Neural cell (in vitro differentiated cells): Measurements from ENCODE around the gene SAE1. TPM values are rescaled to one million over a fixed set of nuclear protein-coding genes. Genes with fewer than 3 reads are reported as not detected.

Source experiments
- H2AFZ ChIP-seq: fragments of 200-600, 300-800 bp; sonication (generic), shearing (Covaris generic); 2 replicates; pipeline ENCODE4 v1.6.0; 2014; ENCODE audit warnings: low read depth, mild to moderate bottlenecking, antibody characterized with exemption, low read length, moderate library complexity
- H3F3A ChIP-seq: fragments of 200-600 bp; shearing (Covaris generic); 2 replicates; pipeline ENCODE4 v1.6.1; 2016; ENCODE audit warnings: mild to moderate bottlenecking, moderate library complexity, mixed read lengths, antibody characterized with exemption, low read length; ENCODE audit not compliant: insufficient read depth, poor library complexity, severe bottlenecking
- H3K27ac ChIP-seq: fragments of 200-600, 300-800 bp; sonication (generic), shearing (Covaris generic); 2 replicates; pipeline ENCODE4 v1.5.1; 2014; ENCODE audit warnings: mild to moderate bottlenecking, low read length, moderate library complexity
- H3K27me3 ChIP-seq: fragments of 300-800, 200-600 bp; sonication (generic), shearing (Covaris generic); 2 replicates; pipeline ENCODE4 v1.6.0; 2014; ENCODE audit warnings: mild to moderate bottlenecking, low read depth, low read length, moderate library complexity; ENCODE audit not compliant: insufficient read depth
- H3K36me3 ChIP-seq: fragments of 300-800, 200-600 bp; sonication (generic), shearing (Covaris generic); 2 replicates; pipeline ENCODE4 v1.5.1; 2014; ENCODE audit warnings: mild to moderate bottlenecking, antibody characterized with exemption, low read length, moderate library complexity; ENCODE audit not compliant: insufficient read depth
- H3K4me2 ChIP-seq: fragments of 300-800, 200-600 bp; sonication (generic), shearing (Covaris generic); 2 replicates; pipeline ENCODE4 v1.6.0; 2014; ENCODE audit warnings: mild to moderate bottlenecking, low read length
- H3K4me3 ChIP-seq: fragments of 300-800, 200-600 bp; sonication (generic), shearing (Covaris generic); 2 replicates; pipeline ENCODE4 v1.5.1; 2014; ENCODE audit warnings: mild to moderate bottlenecking, low read length, moderate library complexity
- H3K79me2 ChIP-seq: fragments of 200-600 bp; shearing (Covaris generic); replicated peaks from 2 replicates; pipeline ENCODE4 v1.6.0; 2014; ENCODE audit warnings: mild to moderate bottlenecking, low read length, moderate library complexity; ENCODE audit not compliant: insufficient read depth
- H3K9ac ChIP-seq: fragments of 300-800, 200-600 bp; sonication (generic), shearing (Covaris generic); 2 replicates; pipeline ENCODE4 v1.6.1; 2016; ENCODE audit warnings: mild to moderate bottlenecking, low read length, mixed read lengths
- H3K9me2 ChIP-seq: fragments of 200-600 bp; shearing (Covaris generic); 2 replicates; pipeline ENCODE4 v1.6.1; 2016; ENCODE audit warnings: mild to moderate bottlenecking, low read length, mixed read lengths; ENCODE audit not compliant: insufficient read depth
- H3K9me3 ChIP-seq: fragments of 200-600, 300-800 bp; sonication (generic), shearing (Covaris generic); 2 replicates; pipeline ENCODE4 v1.6.1; 2016; ENCODE audit warnings: mild to moderate bottlenecking, mixed run types, low read length, moderate library complexity, mixed read lengths
- H4K20me1 ChIP-seq: fragments of 200-600 bp; shearing (Covaris generic); 2 replicates; pipeline ENCODE4 v1.6.1; 2016; ENCODE audit warnings: mild to moderate bottlenecking, mixed run types; ENCODE audit not compliant: insufficient read depth
- CTCF ChIP-seq: fragments of 450-650 bp; IDR thresholded peaks from 2 replicates; pipeline ENCODE4 v1.5.1; 2014; ENCODE audit warnings: antibody characterized with exemption, mild to moderate bottlenecking, moderate library complexity; ENCODE audit not compliant: poor library complexity, severe bottlenecking
- EP300 ChIP-seq: fragments of 450-650 bp; conservative IDR thresholded peaks from 2 replicates; pipeline ENCODE4 v1.6.1; 2014; ENCODE audit warnings: antibody characterized with exemption, mild to moderate bottlenecking, moderate library complexity; ENCODE audit not compliant: poor library complexity, severe bottlenecking
- EZH2 ChIP-seq: fragments of 200-600, 300-800 bp; shearing (Covaris generic), sonication (generic); IDR thresholded peaks from 2 replicates; pipeline ENCODE4 v1.6.1; 2014; ENCODE audit warnings: antibody characterized with exemption, low read length, borderline replicate concordance, mild to moderate bottlenecking; ENCODE audit not compliant: insufficient read depth, poor library complexity, severe bottlenecking
- MXI1 ChIP-seq: fragments of 450-650 bp; conservative IDR thresholded peaks from 2 replicates; pipeline ENCODE4 v1.6.1; 2014; ENCODE audit warnings: antibody characterized with exemption, mild to moderate bottlenecking; ENCODE audit not compliant: poor library complexity, severe bottlenecking
- POLR2AphosphoS5 ChIP-seq: IDR thresholded peaks from 2 replicates; pipeline ENCODE4 v1.6.1; 2012
- RAD21 ChIP-seq: fragments of 450-650 bp; conservative IDR thresholded peaks from 2 replicates; pipeline ENCODE4 v1.6.1; 2014; ENCODE audit warnings: antibody characterized with exemption, mild to moderate bottlenecking, moderate library complexity
- REST ChIP-seq: IDR thresholded peaks from 2 replicates; pipeline ENCODE4 v1.6.1; 2012; ENCODE audit warnings: borderline replicate concordance
- SMC3 ChIP-seq: fragments of 450-650 bp; conservative IDR thresholded peaks from 2 replicates; pipeline ENCODE4 v1.6.1; 2014; ENCODE audit warnings: antibody characterized with exemption, mild to moderate bottlenecking, moderate library complexity; ENCODE audit not compliant: poor library complexity
- TAF1 ChIP-seq: IDR thresholded peaks from 2 replicates; pipeline ENCODE4 v1.6.1; 2012; ENCODE audit warnings: low read depth
- polyA plus RNA-seq: library from polyadenylated mRNA; depleted of rRNA; stranded (reverse); fragments of >200 nt; gene quantifications from 2 replicates; pipeline ENCODE4 v1.2.3, GENCODE V29; 2014

Gene SAE1
- polyA plus RNA-seq, 1 donor from 2014 or later, result 178 TPM

GRCh38 chr19:47188507-47189033 lies 57.9 kb downstream of the SAE1 start:
- no peaks in the 10 kb centered on the region for H3K9me2 ChIP-seq
- H3K27ac ChIP-seq, result no peak overlapping the region
- no peaks in the 10 kb centered on the region for H3K9me3 ChIP-seq
- TF ChIP-seq TAF1 (no peak), CTCF (no peak), RAD21 (no peak), EP300 (no peak), MXI1 (no peak), REST (no peak), SMC3 (no peak), EZH2 (no peak), POLR2AphosphoS5 (no peak)
- H3K36me3 ChIP-seq, result no peaks in the 10 kb centered on the region
- no peaks in the 10 kb centered on the region for H3K27me3 ChIP-seq
- H3K4me3 ChIP-seq, result no peak overlapping the region
- H3K4me2 ChIP-seq, result no peak overlapping the region
- no peaks in the 10 kb centered on the region for H3F3A ChIP-seq
- H2AFZ ChIP-seq, result no peak overlapping the region
- H3K79me2 ChIP-seq, result no peaks in the 10 kb centered on the region
- no peak overlapping the region for H3K9ac ChIP-seq
- no peaks in the 10 kb centered on the region for H4K20me1 ChIP-seq

- no peaks in the 10 kb centered on the region for H4K20me1 ChIP-seq
- H3K27me3 ChIP-seq, result no peaks in the 10 kb centered on the region
- H3K9me3 ChIP-seq, result no peaks in the 10 kb centered on the region
- no peak overlapping the region for H3K4me2 ChIP-seq
- no peaks in the 10 kb centered on the region for H3K9me2 ChIP-seq
- no peak overlapping the region for H3K9ac ChIP-seq
- H3K27ac ChIP-seq, result no peak overlapping the region
- TF ChIP-seq SMC3 (no peak), TAF1 (no peak), CTCF (no peak), EZH2 (no peak), MXI1 (no peak), EP300 (no peak), POLR2AphosphoS5 (no peak), RAD21 (no peak), REST (no peak)
- no peaks in the 10 kb centered on the region for H3K79me2 ChIP-seq
- H3K36me3 ChIP-seq, result no peaks in the 10 kb centered on the region
- no peak overlapping the region for H2AFZ ChIP-seq
- H3F3A ChIP-seq, result no peaks in the 10 kb centered on the region
- H3K4me3 ChIP-seq, result no peak overlapping the region
These were observed 59.6 kb downstream of the SAE1 start for GRCh38 chr19:47190167-47190727.
